Measurements from ENCODE around the gene PCP4.

DNA sequence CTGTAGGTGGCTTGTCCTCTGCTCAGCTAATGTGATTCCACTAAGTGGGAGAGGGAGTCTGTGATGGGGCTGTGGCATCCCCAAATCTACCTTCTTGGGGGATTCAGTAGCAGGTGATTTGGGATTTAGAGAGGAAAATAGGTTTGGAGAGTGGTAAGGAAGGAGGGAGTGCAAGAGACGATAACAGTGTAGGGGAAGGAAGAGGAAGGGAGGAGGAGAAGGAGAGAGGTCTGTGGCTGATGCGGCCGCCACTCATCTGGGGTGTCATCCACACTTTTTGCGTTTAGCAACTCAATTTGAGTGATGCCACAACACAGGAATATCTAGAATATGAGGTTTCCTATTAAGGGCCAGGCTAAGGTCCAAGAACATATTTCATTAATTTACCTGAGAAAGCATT is 23.8 kb upstream of the PCP4 start:
- TF ChIP-seq, protein P1, sequence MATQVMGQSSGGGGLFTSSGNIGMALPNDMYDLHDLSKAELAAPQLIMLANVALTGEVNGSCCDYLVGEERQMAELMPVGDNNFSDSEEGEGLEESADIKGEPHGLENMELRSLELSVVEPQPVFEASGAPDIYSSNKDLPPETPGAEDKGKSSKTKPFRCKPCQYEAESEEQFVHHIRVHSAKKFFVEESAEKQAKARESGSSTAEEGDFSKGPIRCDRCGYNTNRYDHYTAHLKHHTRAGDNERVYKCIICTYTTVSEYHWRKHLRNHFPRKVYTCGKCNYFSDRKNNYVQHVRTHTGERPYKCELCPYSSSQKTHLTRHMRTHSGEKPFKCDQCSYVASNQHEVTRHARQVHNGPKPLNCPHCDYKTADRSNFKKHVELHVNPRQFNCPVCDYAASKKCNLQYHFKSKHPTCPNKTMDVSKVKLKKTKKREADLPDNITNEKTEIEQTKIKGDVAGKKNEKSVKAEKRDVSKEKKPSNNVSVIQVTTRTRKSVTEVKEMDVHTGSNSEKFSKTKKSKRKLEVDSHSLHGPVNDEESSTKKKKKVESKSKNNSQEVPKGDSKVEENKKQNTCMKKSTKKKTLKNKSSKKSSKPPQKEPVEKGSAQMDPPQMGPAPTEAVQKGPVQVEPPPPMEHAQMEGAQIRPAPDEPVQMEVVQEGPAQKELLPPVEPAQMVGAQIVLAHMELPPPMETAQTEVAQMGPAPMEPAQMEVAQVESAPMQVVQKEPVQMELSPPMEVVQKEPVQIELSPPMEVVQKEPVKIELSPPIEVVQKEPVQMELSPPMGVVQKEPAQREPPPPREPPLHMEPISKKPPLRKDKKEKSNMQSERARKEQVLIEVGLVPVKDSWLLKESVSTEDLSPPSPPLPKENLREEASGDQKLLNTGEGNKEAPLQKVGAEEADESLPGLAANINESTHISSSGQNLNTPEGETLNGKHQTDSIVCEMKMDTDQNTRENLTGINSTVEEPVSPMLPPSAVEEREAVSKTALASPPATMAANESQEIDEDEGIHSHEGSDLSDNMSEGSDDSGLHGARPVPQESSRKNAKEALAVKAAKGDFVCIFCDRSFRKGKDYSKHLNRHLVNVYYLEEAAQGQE (IDR thresholded peaks at IDR 0.05; ENCODE audit: low read depth, low read length) = no peak
- TF ChIP-seq EP300 (IDR thresholded peaks at IDR 0.05; ENCODE audit: borderline replicate concordance in 1 of 2, control insufficient read depth in 1 of 2, low read depth in 2 of 2, low read length in 2 of 2) (no peak), RAD21 (IDR thresholded peaks at IDR 0.05; ENCODE audit: insufficient read depth, low read depth, low read length) (no peak)
- TF ChIP-seq, protein P2, sequence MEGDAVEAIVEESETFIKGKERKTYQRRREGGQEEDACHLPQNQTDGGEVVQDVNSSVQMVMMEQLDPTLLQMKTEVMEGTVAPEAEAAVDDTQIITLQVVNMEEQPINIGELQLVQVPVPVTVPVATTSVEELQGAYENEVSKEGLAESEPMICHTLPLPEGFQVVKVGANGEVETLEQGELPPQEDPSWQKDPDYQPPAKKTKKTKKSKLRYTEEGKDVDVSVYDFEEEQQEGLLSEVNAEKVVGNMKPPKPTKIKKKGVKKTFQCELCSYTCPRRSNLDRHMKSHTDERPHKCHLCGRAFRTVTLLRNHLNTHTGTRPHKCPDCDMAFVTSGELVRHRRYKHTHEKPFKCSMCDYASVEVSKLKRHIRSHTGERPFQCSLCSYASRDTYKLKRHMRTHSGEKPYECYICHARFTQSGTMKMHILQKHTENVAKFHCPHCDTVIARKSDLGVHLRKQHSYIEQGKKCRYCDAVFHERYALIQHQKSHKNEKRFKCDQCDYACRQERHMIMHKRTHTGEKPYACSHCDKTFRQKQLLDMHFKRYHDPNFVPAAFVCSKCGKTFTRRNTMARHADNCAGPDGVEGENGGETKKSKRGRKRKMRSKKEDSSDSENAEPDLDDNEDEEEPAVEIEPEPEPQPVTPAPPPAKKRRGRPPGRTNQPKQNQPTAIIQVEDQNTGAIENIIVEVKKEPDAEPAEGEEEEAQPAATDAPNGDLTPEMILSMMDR (IDR thresholded peaks at IDR 0.05 in 2 of 3, conservative IDR thresholded peaks at IDR 0.05 in 1 of 3; ENCODE audit: control insufficient read depth in 2 of 3, extremely low read depth in 1 of 3, insufficient read depth in 1 of 3, low read depth in 3 of 3, low read length in 3 of 3) = no peak
- TF ChIP-seq, protein P3, sequence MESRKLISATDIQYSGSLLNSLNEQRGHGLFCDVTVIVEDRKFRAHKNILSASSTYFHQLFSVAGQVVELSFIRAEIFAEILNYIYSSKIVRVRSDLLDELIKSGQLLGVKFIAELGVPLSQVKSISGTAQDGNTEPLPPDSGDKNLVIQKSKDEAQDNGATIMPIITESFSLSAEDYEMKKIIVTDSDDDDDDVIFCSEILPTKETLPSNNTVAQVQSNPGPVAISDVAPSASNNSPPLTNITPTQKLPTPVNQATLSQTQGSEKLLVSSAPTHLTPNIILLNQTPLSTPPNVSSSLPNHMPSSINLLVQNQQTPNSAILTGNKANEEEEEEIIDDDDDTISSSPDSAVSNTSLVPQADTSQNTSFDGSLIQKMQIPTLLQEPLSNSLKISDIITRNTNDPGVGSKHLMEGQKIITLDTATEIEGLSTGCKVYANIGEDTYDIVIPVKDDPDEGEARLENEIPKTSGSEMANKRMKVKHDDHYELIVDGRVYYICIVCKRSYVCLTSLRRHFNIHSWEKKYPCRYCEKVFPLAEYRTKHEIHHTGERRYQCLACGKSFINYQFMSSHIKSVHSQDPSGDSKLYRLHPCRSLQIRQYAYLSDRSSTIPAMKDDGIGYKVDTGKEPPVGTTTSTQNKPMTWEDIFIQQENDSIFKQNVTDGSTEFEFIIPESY (IDR thresholded peaks at IDR 0.05) = no peak
